ENCODE measurements around the gene WDR27. TPM values are rescaled to one million over a fixed set of nuclear protein-coding genes. Genes with fewer than 3 reads are reported as not detected.

The WDR27 gene
- total and polyA plus RNA-seq, 9 donors, result 16.6 to 53.4 (median 38.7) TPM

DNA sequence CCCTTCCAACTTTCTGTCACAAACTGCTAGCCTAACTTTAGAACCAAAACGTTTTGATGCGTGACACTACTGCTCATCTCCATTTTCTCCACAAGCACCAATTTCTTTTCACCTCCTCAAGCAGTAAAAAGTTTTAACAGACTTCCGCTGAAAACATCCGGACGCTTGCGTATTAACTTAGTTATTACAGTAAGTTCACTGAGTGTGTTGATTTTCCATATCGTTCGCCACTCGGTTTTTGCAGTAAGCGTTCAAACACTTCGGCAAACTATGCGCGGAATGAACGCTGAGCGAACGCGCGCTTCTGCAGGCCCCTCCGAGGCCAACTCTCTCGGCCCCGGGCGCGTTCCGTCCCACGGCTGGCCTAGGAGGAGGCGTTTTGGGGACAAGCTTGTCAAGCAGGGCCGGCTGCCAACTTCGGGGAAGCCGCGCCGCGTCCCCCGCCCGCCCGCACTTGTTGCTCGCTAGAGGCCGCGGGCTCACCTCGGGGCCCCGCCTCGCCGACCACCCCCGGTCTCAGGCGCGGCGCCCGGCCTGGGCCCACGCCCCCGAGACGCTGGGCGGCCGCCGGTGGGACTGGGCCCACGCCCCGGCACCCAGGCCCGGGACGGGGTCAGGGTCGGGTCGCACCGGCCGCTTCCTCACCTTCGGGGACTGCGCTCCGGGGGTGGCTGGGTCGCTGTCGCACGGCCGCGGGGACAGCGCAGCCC is 21.5 kb upstream of the WDR27 start:
- Histone ChIP-seq H3K27ac (peak overlapping the region; percentile 56 to 96), H3K4me3 (peak overlapping the region; percentile 77), H3K27me3 (no peaks in the 10 kb centered on the region), H3K36me3 (no peaks in the 10 kb centered on the region), H3K4me1 (ENCODE audit: insufficient read depth) (peaks cover 3% of the 10 kb centered on the region), H3K9me3 (no peaks in the 10 kb centered on the region)
- DNase-seq, result peak; percentile 74 to 86 (median 82)
- no peak for TF ChIP-seq EP300 (IDR thresholded peaks at IDR 0.05)
- no peak for TF ChIP-seq POLR2A (IDR thresholded peaks at IDR 0.05)
- TF ChIP-seq, protein P1, sequence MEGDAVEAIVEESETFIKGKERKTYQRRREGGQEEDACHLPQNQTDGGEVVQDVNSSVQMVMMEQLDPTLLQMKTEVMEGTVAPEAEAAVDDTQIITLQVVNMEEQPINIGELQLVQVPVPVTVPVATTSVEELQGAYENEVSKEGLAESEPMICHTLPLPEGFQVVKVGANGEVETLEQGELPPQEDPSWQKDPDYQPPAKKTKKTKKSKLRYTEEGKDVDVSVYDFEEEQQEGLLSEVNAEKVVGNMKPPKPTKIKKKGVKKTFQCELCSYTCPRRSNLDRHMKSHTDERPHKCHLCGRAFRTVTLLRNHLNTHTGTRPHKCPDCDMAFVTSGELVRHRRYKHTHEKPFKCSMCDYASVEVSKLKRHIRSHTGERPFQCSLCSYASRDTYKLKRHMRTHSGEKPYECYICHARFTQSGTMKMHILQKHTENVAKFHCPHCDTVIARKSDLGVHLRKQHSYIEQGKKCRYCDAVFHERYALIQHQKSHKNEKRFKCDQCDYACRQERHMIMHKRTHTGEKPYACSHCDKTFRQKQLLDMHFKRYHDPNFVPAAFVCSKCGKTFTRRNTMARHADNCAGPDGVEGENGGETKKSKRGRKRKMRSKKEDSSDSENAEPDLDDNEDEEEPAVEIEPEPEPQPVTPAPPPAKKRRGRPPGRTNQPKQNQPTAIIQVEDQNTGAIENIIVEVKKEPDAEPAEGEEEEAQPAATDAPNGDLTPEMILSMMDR (IDR thresholded peaks at IDR 0.05), result no peak
- intact Hi-C loops (cut with DNase I), result loop anchor here in 1 of 4 donors (10.0 kb wide), 1 partner anchor 489 kb away; no protein-coding TSS in a partner anchor
- 0 to 1% (median 1%) methylated on average over 25 to 70 of the region's 70 CpGs for WGBS, 3 donors

DNA sequence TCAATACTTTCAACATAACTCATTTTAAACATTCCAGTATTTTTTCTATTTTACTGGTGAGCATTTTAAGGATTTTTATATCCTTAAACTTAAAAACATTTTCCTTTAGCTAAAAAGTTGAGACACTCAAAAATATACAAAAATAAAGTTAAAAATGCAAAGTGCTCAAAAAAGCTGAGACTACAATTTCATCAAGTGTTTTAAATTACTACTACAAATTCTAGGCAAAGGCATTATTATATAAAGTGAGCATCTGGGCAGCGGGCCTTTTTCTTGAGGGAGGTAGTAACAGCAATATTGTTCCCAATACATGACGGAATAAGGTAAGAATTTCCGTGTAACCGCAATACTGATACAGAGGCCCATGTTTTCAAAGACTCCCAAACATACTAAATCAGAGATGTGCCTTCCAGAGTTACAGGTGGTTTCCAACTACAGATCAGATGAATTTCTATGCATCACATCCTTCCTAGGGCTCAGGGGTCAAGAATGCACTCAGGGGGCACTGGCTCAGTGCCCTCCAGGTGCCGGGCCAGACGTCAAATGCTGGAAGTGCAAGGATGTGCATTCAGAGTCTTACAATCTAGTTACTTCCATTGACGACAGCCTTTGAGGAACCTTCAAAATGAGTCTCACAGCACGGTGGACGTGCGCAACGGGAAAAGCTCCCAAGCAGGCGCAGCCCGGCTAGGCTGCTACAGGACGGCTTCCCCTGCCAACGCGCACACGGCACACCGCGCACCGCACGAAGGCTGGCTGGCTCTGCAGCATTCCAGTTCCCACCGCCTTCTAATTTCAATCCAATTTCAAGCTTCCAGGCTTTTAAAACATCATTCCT is 20.8 kb upstream of the WDR27 start:
- DNase-seq, result peak; percentile 35 to 63 (median 43)
- intact Hi-C loops (cut with DNase I), result loop anchor here in 1 of 4 donors (10.0 kb wide), 1 partner anchor 488 kb away; no protein-coding TSS in a partner anchor

DNA sequence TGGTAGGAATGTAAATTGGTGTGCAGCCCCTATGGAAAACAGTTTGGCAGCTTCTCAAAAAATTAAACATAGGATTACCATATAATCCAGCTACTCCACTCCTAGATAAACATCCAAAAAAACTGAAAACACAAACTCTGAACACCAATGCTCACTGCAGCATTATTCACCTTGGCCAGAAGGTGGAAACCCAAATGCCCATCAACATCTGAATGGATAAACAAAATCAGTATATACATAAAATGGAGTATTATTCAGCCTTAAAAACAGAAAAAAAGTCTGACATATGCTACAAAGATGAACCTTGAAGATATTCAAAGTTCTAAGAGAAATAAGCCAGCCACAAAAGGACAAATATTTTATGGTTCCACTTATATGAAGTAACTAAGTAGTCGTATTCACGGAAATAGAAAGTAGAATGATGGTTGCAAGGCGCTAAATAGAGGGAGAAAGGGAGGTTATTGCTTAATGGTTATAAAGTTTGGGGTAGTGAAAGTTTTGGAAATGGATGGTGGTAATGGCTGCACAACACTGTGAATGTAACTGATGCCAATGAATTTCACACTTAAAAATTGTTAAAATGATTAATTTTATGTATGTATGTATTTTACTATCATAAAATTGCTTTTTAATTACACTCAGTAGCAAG is 18.5 kb upstream of the WDR27 start:
- Histone ChIP-seq H3K4me1 (ENCODE audit: insufficient read depth) (peaks cover 3% of the 10 kb centered on the region), H3K27me3 (no peaks in the 10 kb centered on the region), H3K4me3 (no peak overlapping the region), H3K36me3 (no peaks in the 10 kb centered on the region), H3K9me3 (no peaks in the 10 kb centered on the region), H3K27ac (no peak overlapping the region)
- TF ChIP-seq EP300 (IDR thresholded peaks at IDR 0.05) (no peak), POLR2A (IDR thresholded peaks at IDR 0.05) (no peak)
- TF ChIP-seq, protein P1 (IDR thresholded peaks at IDR 0.05), result no peak
- 95 to 98% (median 95%) methylated on average over 3 of the region's 3 CpGs for WGBS, 3 donors
- no peak for DNase-seq
- intact Hi-C loops (cut with DNase I), result loop anchor here in 1 of 4 donors (10.0 kb wide), 1 partner anchor 486 kb away; no protein-coding TSS in a partner anchor

More for the DNA sequence above, 20.8 kb upstream of the WDR27 start:
- H3K27ac ChIP-seq, result peak overlapping the region; percentile 56 to 96
- 2 to 3% (median 3%) methylated on average over 22 of the region's 22 CpGs for WGBS, 3 donors
- no peaks in the 10 kb centered on the region for H3K36me3 ChIP-seq
- H3K9me3 ChIP-seq, result no peaks in the 10 kb centered on the region
- H3K4me3 ChIP-seq, result peak overlapping the region; percentile 77
- H3K27me3 ChIP-seq, result no peaks in the 10 kb centered on the region
- H3K4me1 ChIP-seq (ENCODE audit: insufficient read depth), result peaks cover 3% of the 10 kb centered on the region
- TF ChIP-seq, protein P1 (IDR thresholded peaks at IDR 0.05), result no peak
- TF ChIP-seq EP300 (IDR thresholded peaks at IDR 0.05), result no peak
- TF ChIP-seq POLR2A (IDR thresholded peaks at IDR 0.05), result no peak

DNA sequence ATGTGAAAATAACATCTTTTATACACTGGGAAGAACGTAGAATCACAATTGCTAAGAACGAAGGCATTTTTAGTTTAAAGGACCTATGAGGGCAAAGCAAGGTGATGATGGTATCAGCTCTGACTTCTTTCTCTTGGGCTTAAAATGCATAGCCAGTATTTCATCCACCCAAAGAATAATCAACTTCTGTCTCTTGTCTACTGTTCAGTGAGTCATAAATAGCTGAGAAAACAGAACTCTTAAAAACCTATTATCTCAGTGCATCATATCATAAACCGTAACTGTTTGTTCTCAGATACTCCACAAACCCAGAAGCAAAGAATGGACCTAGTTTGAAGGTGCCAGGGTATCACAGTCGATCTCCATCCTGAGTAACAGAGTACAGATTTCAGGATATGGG is 17.3 kb upstream of the WDR27 start:
- TF ChIP-seq, protein P1 (IDR thresholded peaks at IDR 0.05), result no peak
- no peak for TF ChIP-seq EP300 (IDR thresholded peaks at IDR 0.05)
- no peak for TF ChIP-seq POLR2A (IDR thresholded peaks at IDR 0.05)

More for the DNA sequence above, 17.3 kb upstream of the WDR27 start:
- H3K36me3 ChIP-seq, result no peaks in the 10 kb centered on the region
- no peak for DNase-seq
- peaks cover 1% of the 10 kb centered on the region for H3K4me1 ChIP-seq (ENCODE audit: insufficient read depth)
- H3K27ac ChIP-seq, result no peak overlapping the region
- H3K4me3 ChIP-seq, result no peak overlapping the region
- no peaks in the 10 kb centered on the region for H3K27me3 ChIP-seq
- WGBS, 3 donors, result 79 to 95% (median 94%) methylated on average over 4 of the region's 4 CpGs
- intact Hi-C loops (cut with DNase I), result no loop called here
- H3K9me3 ChIP-seq, result no peaks in the 10 kb centered on the region
